Inflammatory macrophage (primary cell): ENCODE data around the gene SETSIP.
"Not testable (repeated sequence)": the region's sequence is repeated elsewhere in the genome, so short reads cannot be mapped to it uniquely, and the experiment has no call there.

Experiments used
- DNase-seq, 2 donors: peaks; one replicate each; pipeline ENCODE4 v3.0.0-alpha.2; 2020 to 2022
- total RNA-seq, 18 experiments: gene quantifications; one replicate each; lab custom pipeline; 2026; ENCODE audit warnings: mixed read lengths in 6 of 18, inconsistent platforms in 2 of 18; lab: John Stamatoyannopoulos, UW

Gene SETSIP
- total RNA-seq = 0.06 to 1.0 (median 0.29) reads per million in 18 experiments

- no peak for DNase-seq
These were observed at the start of gene SETSIP for GRCh38 chr1:92075311-92075710. Gene SETSIP (minus strand): TSS chr1:92075411. CDS start chr1:92075411, 0 bp downstream.

GRCh38 chr1:92123868-92124267 is 48.7 kb upstream of the SETSIP start:
- DNase-seq = no peak

- DNase-seq = no peak
These were observed 43.6 kb upstream of the SETSIP start for GRCh38 chr1:92118826-92119225.

GRCh38 chr1:92117526-92117925 is 42.3 kb upstream of the SETSIP start:
- DNase-seq = no peak

GRCh38 chr1:92108631-92109030 is 33.4 kb upstream of the SETSIP start:
- DNase-seq = no peak

- no peak for DNase-seq
These were observed 30.4 kb upstream of the SETSIP start for GRCh38 chr1:92105546-92106081.

GRCh38 chr1:92096317-92096716 is 21.1 kb upstream of the SETSIP start:
- DNase-seq = peak; percentile 88

- peak; percentile 50 to 77 for DNase-seq
These were observed 20.7 kb upstream of the SETSIP start for GRCh38 chr1:92095874-92096273.

GRCh38 chr1:92094595-92094994 is 19.4 kb upstream of the SETSIP start:
- no peak for DNase-seq

- peak; percentile 19 to 24 for DNase-seq
These were observed 18.9 kb upstream of the SETSIP start for GRCh38 chr1:92094090-92094489.

GRCh38 chr1:92091625-92092024 is 16.4 kb upstream of the SETSIP start:
- DNase-seq = no peak

GRCh38 chr1:92087542-92087941 is 12.3 kb upstream of the SETSIP start:
- DNase-seq = no peak

- no peak for DNase-seq
These were observed 10.5 kb upstream of the SETSIP start for GRCh38 chr1:92085727-92086126.

- no peak for DNase-seq
These were observed 9.4 kb upstream of the SETSIP start for GRCh38 chr1:92084651-92085050.

GRCh38 chr1:92081031-92081430 is 5.8 kb upstream of the SETSIP start:
- no peak for DNase-seq

GRCh38 chr1:92080128-92080985 is 5.1 kb upstream of the SETSIP start, which contains the start of gene BTBD8:
Gene BTBD8 (plus strand): TSS chr1:92080345. CDS start chr1:92080572, 227 bp downstream.
- DNase-seq = peak; percentile 78 to 84

GRCh38 chr1:92079441-92079840 is 4.2 kb upstream of the SETSIP start:
- DNase-seq = no peak

GRCh38 chr1:92078077-92078476 is 2.9 kb upstream of the SETSIP start:
- DNase-seq = not testable (repeated sequence)

GRCh38 chr1:92076363-92076762 is 1.2 kb upstream of the SETSIP start:
- DNase-seq = no peak

- not testable (repeated sequence) for DNase-seq
These were observed 765 bp downstream of the SETSIP start for GRCh38 chr1:92074446-92074845.

GRCh38 chr1:92070892-92071291 is 4.3 kb downstream of the SETSIP start:
- DNase-seq = no peak

- no peak for DNase-seq
These were observed 8.9 kb downstream of the SETSIP start for GRCh38 chr1:92066321-92066720.

- no peak for DNase-seq
These were observed 10.2 kb downstream of the SETSIP start for GRCh38 chr1:92065042-92065441.

GRCh38 chr1:92051948-92052347 is 23.3 kb downstream of the SETSIP start:
- DNase-seq = no peak
